ENCODE results near the gene FBXL12.

DNA sequence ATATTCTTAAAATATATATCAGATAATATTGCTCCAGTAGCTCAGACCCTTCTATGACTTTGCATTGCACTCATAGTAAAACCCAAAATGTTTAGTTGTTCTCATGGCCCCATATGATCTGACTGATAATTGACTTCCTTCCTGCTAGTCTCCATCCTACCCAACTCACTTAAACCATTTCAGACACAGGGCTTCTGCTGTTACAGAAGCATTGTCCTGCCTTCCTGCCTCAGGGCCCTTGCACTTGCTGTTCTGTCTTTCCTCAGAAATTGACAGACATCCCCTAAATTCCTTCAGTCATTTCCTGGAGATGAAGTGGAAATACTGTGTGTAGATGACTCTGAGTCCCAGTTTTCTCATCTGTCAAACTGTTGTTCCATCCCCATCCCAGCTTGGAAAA, 19.7 kb downstream of the FBXL12 start:
- TF ChIP-seq, protein P1, sequence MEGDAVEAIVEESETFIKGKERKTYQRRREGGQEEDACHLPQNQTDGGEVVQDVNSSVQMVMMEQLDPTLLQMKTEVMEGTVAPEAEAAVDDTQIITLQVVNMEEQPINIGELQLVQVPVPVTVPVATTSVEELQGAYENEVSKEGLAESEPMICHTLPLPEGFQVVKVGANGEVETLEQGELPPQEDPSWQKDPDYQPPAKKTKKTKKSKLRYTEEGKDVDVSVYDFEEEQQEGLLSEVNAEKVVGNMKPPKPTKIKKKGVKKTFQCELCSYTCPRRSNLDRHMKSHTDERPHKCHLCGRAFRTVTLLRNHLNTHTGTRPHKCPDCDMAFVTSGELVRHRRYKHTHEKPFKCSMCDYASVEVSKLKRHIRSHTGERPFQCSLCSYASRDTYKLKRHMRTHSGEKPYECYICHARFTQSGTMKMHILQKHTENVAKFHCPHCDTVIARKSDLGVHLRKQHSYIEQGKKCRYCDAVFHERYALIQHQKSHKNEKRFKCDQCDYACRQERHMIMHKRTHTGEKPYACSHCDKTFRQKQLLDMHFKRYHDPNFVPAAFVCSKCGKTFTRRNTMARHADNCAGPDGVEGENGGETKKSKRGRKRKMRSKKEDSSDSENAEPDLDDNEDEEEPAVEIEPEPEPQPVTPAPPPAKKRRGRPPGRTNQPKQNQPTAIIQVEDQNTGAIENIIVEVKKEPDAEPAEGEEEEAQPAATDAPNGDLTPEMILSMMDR (tag by site-specific recombination; IDR thresholded peaks at IDR 0.05): no peak
- no peak for TF ChIP-seq BCL11A (tag by site-specific recombination; IDR thresholded peaks at IDR 0.05; ENCODE audit: low read depth)
- TF ChIP-seq, protein P2, sequence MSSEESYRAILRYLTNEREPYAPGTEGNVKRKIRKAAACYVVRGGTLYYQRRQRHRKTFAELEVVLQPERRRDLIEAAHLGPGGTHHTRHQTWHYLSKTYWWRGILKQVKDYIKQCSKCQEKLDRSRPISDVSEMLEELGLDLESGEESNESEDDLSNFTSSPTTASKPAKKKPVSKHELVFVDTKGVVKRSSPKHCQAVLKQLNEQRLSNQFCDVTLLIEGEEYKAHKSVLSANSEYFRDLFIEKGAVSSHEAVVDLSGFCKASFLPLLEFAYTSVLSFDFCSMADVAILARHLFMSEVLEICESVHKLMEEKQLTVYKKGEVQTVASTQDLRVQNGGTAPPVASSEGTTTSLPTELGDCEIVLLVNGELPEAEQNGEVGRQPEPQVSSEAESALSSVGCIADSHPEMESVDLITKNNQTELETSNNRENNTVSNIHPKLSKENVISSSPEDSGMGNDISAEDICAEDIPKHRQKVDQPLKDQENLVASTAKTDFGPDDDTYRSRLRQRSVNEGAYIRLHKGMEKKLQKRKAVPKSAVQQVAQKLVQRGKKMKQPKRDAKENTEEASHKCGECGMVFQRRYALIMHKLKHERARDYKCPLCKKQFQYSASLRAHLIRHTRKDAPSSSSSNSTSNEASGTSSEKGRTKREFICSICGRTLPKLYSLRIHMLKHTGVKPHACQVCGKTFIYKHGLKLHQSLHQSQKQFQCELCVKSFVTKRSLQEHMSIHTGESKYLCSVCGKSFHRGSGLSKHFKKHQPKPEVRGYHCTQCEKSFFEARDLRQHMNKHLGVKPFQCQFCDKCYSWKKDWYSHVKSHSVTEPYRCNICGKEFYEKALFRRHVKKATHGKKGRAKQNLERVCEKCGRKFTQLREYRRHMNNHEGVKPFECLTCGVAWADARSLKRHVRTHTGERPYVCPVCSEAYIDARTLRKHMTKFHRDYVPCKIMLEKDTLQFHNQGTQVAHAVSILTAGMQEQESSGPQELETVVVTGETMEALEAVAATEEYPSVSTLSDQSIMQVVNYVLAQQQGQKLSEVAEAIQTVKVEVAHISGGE (tag by site-specific recombination; conservative IDR thresholded peaks at IDR 0.05; ENCODE audit: low read depth): no peak
- TF ChIP-seq ZNF670 (tag by site-specific recombination; IDR thresholded peaks at IDR 0.05; ENCODE audit: low read depth): no peak
- no peak for TF ChIP-seq ZBTB17 (tag by site-specific recombination; IDR thresholded peaks at IDR 0.05)
